HG02852 (cell line): ENCODE data around the gene LRRC51.
A peak's percentile ranks its signal among the peaks of the same experiment; 100 is the strongest.
"Not testable (repeated sequence)": the region's sequence is repeated elsewhere in the genome, so short reads cannot be mapped to it uniquely, and the experiment has no call there.

ENCODE experiments used
- ATAC-seq: cut with Tn5 transposase; IDR thresholded peaks from one replicate; pipeline ENCODE4 v1.9.1; 2021; ENCODE audit warnings: mild to moderate bottlenecking, moderate library complexity; ENCODE audit not compliant: unreplicated experiment

LRRC51 gene

GRCh38 chr11:72103754-72104167 is 23.1 kb downstream of the LRRC51 start:
- no peak for ATAC-seq

- no peak for ATAC-seq
These were observed 25.2 kb downstream of the LRRC51 start, which contains the start of gene TOMT for GRCh38 chr11:72105888-72106287. TSS of gene TOMT (plus strand) at chr11:72105924. CDS start at chr11:72105952, 28 bp downstream.

GRCh38 chr11:72111300-72112142 is 30.9 kb downstream of the LRRC51 start:
- ATAC-seq: no peak

GRCh38 chr11:72112143-72112977 is 31.7 kb downstream of the LRRC51 start, which contains the start of gene ANAPC15:
TSS of gene ANAPC15 (minus strand) at chr11:72112695. CDS start at chr11:72111276, 1,419 bp downstream.
- ATAC-seq: peak; percentile 90

- no peak for ATAC-seq
These were observed 32.5 kb downstream of the LRRC51 start for GRCh38 chr11:72112978-72113808.

GRCh38 chr11:72114570-72114969 is 33.9 kb downstream of the LRRC51 start:
- no peak for ATAC-seq

GRCh38 chr11:72116019-72116755 is 35.5 kb downstream of the LRRC51 start:
- no peak for ATAC-seq

- ATAC-seq: no peak
These were observed 38.5 kb downstream of the LRRC51 start for GRCh38 chr11:72119198-72119597.

GRCh38 chr11:72120930-72121329 is 40.3 kb downstream of the LRRC51 start:
- no peak for ATAC-seq

GRCh38 chr11:72122607-72123006 is 42.0 kb downstream of the LRRC51 start:
- ATAC-seq: no peak

GRCh38 chr11:72123117-72123653 is 42.5 kb downstream of the LRRC51 start:
- no peak for ATAC-seq

- no peak for ATAC-seq
These were observed 43.4 kb downstream of the LRRC51 start for GRCh38 chr11:72124046-72124445.

GRCh38 chr11:72125956-72126355 is 45.3 kb downstream of the LRRC51 start:
- no peak for ATAC-seq

GRCh38 chr11:72127923-72128322 is 47.3 kb downstream of the LRRC51 start:
- ATAC-seq: no peak

- no peak for ATAC-seq
These were observed 48.7 kb downstream of the LRRC51 start for GRCh38 chr11:72129381-72129780.

- no peak for ATAC-seq
These were observed 52.0 kb downstream of the LRRC51 start for GRCh38 chr11:72132646-72133045.

GRCh38 chr11:72135473-72135872 is 54.8 kb downstream of the LRRC51 start, which contains the start of gene FOLR3:
TSS of gene FOLR3 (plus strand) at chr11:72135725. CDS start at chr11:72135953, 228 bp downstream.
- ATAC-seq: not testable (repeated sequence)

GRCh38 chr11:72135891-72136683 is 55.4 kb downstream of the LRRC51 start:
- no peak for ATAC-seq
